WTC11 (cell line): ENCODE results near the gene AVPR2. TPM values are rescaled to one million over a fixed set of nuclear protein-coding genes. Genes with fewer than 3 reads are reported as not detected.

Experiments used
- ATAC-seq: fragments of 200-7000 bp; cut with Tn5 transposase; 2 replicates; pipeline ENCODE4 v1.10.0; 2021; ENCODE audit warnings: mild to moderate bottlenecking, moderate library complexity
- CTCF ChIA-PET: fragments of 300-600 bp; sonication (Branson Sonifier 250); formaldehyde crosslinking; loops from one replicate; lab custom pipeline; 2021; ENCODE audit warnings: antibody characterized with exemption; lab: Charles Lee
- POLR2A ChIA-PET: fragments of 350-600 bp; sonication (Branson Sonifier 250); formaldehyde crosslinking; loops from one replicate; lab custom pipeline; 2021; ENCODE audit warnings: antibody characterized with exemption; lab: Charles Lee
- DNase-seq: peaks from one replicate; pipeline ENCODE4 v3.0.0; 2021; ENCODE audit warnings: low spot score
- H3K27ac Mint-ChIP-seq: 2 replicates; pipeline ENCODE4 v1.8.0; 2021; ENCODE audit warnings: mixed read lengths
- H3K27me3 Mint-ChIP-seq: 2 replicates; pipeline ENCODE4 v1.8.0; 2021; ENCODE audit warnings: low read depth, mild to moderate bottlenecking, moderate library complexity, mixed read lengths
- H3K36me3 Mint-ChIP-seq: 2 replicates; pipeline ENCODE4 v1.8.0; 2021; ENCODE audit warnings: mixed read lengths
- H3K4me1 Mint-ChIP-seq: 2 replicates; pipeline ENCODE4 v1.8.0; 2022; ENCODE audit warnings: mixed read lengths
- H3K4me3 Mint-ChIP-seq: 2 replicates; pipeline ENCODE4 v1.8.0; 2021; ENCODE audit warnings: mild to moderate bottlenecking, moderate library complexity, mixed read lengths
- H3K9me3 Mint-ChIP-seq: 2 replicates; pipeline ENCODE4 v1.8.0; 2021; ENCODE audit warnings: mixed read lengths
- CREB1 ChIP-seq: sonication (generic); formaldehyde crosslinking; IDR thresholded peaks from 2 replicates; pipeline ENCODE4 v1.8.0; 2023; ENCODE audit warnings: mild to moderate bottlenecking, missing genetic modification reagents
- CREM ChIP-seq: sonication (generic); formaldehyde crosslinking; IDR thresholded peaks from 2 replicates; pipeline ENCODE4 v1.8.1; 2022; ENCODE audit warnings: mild to moderate bottlenecking, missing genetic modification reagents, moderate library complexity
- E2F1 ChIP-seq: sonication (generic); formaldehyde crosslinking; IDR thresholded peaks from 2 replicates; pipeline ENCODE4 v1.8.0; 2022; ENCODE audit warnings: mild to moderate bottlenecking, missing genetic modification reagents
- E2F4 ChIP-seq: sonication (generic); formaldehyde crosslinking; IDR thresholded peaks from 2 replicates; pipeline ENCODE4 v1.8.1; 2022; ENCODE audit warnings: low read depth, mild to moderate bottlenecking, moderate library complexity, missing genetic modification reagents, borderline replicate concordance
- ELF4 ChIP-seq: sonication (generic); formaldehyde crosslinking; IDR thresholded peaks from 2 replicates; pipeline ENCODE4 v1.8.1; 2022; ENCODE audit warnings: low read depth, mild to moderate bottlenecking, moderate library complexity, missing genetic modification reagents
- ETV6 ChIP-seq: sonication (generic); formaldehyde crosslinking; IDR thresholded peaks from 2 replicates; pipeline ENCODE4 v1.8.1; 2022; ENCODE audit warnings: mild to moderate bottlenecking, missing genetic modification reagents
- FOXP4 ChIP-seq: sonication (generic); formaldehyde crosslinking; IDR thresholded peaks from 2 replicates; pipeline ENCODE4 v1.8.0; 2022; ENCODE audit warnings: mild to moderate bottlenecking, missing genetic modification reagents
- MXD4 ChIP-seq: fragments of 250-450 bp; sonication (Bioruptor Pico); IDR thresholded peaks from 2 replicates; pipeline ENCODE4 v1.8.0; 2021; ENCODE audit warnings: mild to moderate bottlenecking, moderate library complexity, borderline replicate concordance
- NFYB ChIP-seq: sonication (generic); formaldehyde crosslinking; conservative IDR thresholded peaks from 2 replicates; pipeline ENCODE4 v1.8.0; 2022; ENCODE audit warnings: low read depth, missing genetic modification reagents
- OVOL2 ChIP-seq: fragments of 250-450 bp; sonication (Bioruptor Pico); IDR thresholded peaks from 2 replicates; pipeline ENCODE4 v1.9.0; 2021; ENCODE audit warnings: mild to moderate bottlenecking, borderline replicate concordance
- PRDM15 ChIP-seq: sonication (generic); formaldehyde crosslinking; IDR thresholded peaks from 2 replicates; pipeline ENCODE4 v1.8.0; 2022; ENCODE audit warnings: missing genetic modification reagents
- PRRX2 ChIP-seq: fragments of 250-450 bp; sonication (Bioruptor Pico); IDR thresholded peaks from 2 replicates; pipeline ENCODE4 v1.8.0; 2021; ENCODE audit warnings: mild to moderate bottlenecking
- ZBTB43 ChIP-seq: sonication (generic); formaldehyde crosslinking; IDR thresholded peaks from 2 replicates; pipeline ENCODE4 v1.8.1; 2023; ENCODE audit warnings: mild to moderate bottlenecking, missing genetic modification reagents
- ZNF281 ChIP-seq: sonication (generic); formaldehyde crosslinking; IDR thresholded peaks from 2 replicates; pipeline ENCODE4 v1.8.0; 2023; ENCODE audit warnings: mild to moderate bottlenecking, missing genetic modification reagents
- ZNF317 ChIP-seq: sonication (generic); formaldehyde crosslinking; IDR thresholded peaks from 2 replicates; pipeline ENCODE4 v1.8.1; 2023; ENCODE audit warnings: low read depth, mild to moderate bottlenecking, moderate library complexity, missing genetic modification reagents, borderline replicate concordance
- ZNF416 ChIP-seq: fragments of 250-450 bp; sonication (Bioruptor Pico); IDR thresholded peaks from 2 replicates; pipeline ENCODE4 v1.9.0; 2021; ENCODE audit warnings: mild to moderate bottlenecking, inconsistent platforms
- ZNF532 ChIP-seq: fragments of 250-450 bp; sonication (Bioruptor Pico); IDR thresholded peaks from 2 replicates; pipeline ENCODE4 v1.9.0; 2021; ENCODE audit warnings: mild to moderate bottlenecking, borderline replicate concordance
- total RNA-seq: library from RNA; stranded (reverse); gene quantifications from 3 replicates; pipeline ENCODE4 v1.2.3, GENCODE V29; 2021

The AVPR2 gene
- total RNA-seq, 1 experiment from 2014 or later, result 0.11 TPM

- TF ChIP-seq PRDM15 (CRISPR knock-in tag) (no peak), ZNF317 (no peak), NFYB (CRISPR knock-in tag) (no peak), ZNF532 (CRISPR knock-in tag) (no peak), ZBTB43 (CRISPR knock-in tag) (no peak), OVOL2 (CRISPR knock-in tag) (no peak), E2F4 (CRISPR knock-in tag) (no peak), ETV6 (no peak)
These were observed 47.4 kb downstream of the AVPR2 start (continued) for GRCh38 chrX:153951683-153952372.

GRCh38 chrX:153952373-153953026 lies 48.0 kb downstream of the AVPR2 start:
- no peak overlapping the region for H3K4me3 Mint-ChIP-seq
- CTCF ChIA-PET, result interaction anchor here (0.5 kb wide), 1 partner anchor 150 kb away, joined by 3 read pairs; no protein-coding TSS in a partner anchor
- no peak overlapping the region for H3K27ac Mint-ChIP-seq
- H3K27me3 Mint-ChIP-seq, result no peaks in the 10 kb centered on the region
- ATAC-seq, result no peak
- H3K9me3 Mint-ChIP-seq, result no peaks in the 10 kb centered on the region
- peaks cover 9% of the 10 kb centered on the region for H3K4me1 Mint-ChIP-seq
- no peak for DNase-seq
- peaks cover 30% of the 10 kb centered on the region for H3K36me3 Mint-ChIP-seq
- POLR2A ChIA-PET, result no interaction called here
- TF ChIP-seq ZNF281 (CRISPR knock-in tag) (no peak), NFYB (CRISPR knock-in tag) (no peak), ELF4 (no peak), MXD4 (CRISPR knock-in tag) (no peak), ZNF416 (CRISPR knock-in tag) (no peak), E2F1 (no peak), FOXP4 (CRISPR knock-in tag) (no peak), CREB1 (CRISPR knock-in tag) (no peak), OVOL2 (CRISPR knock-in tag) (no peak), PRRX2 (CRISPR knock-in tag) (no peak), CREM (CRISPR knock-in tag) (no peak)
